HG03432 (cell line): ENCODE data around the gene ANGPTL8.
A peak's percentile ranks its signal among the peaks of the same experiment; 100 is the strongest.

Experiments
- ATAC-seq: cut with Tn5 transposase; IDR thresholded peaks from one replicate; pipeline ENCODE4 v1.9.1; 2021; ENCODE audit warnings: mild to moderate bottlenecking, moderate library complexity; ENCODE audit not compliant: unreplicated experiment

ANGPTL8 gene

GRCh38 chr19:11236324-11237301, 2.8 kb upstream of the ANGPTL8 start:
- ATAC-seq, result no peak

- no peak for ATAC-seq
These were observed 2.1 kb upstream of the ANGPTL8 start for GRCh38 chr19:11237321-11237720.

GRCh38 chr19:11238041-11238440, 1.4 kb upstream of the ANGPTL8 start:
- ATAC-seq, result no peak

- ATAC-seq, result no peak
These were observed 540 bp upstream of the ANGPTL8 start for GRCh38 chr19:11238781-11239376.

GRCh38 chr19:11240008-11240444, 607 bp downstream of the ANGPTL8 start:
- ATAC-seq, result no peak

- ATAC-seq, result no peak
These were observed 2.6 kb downstream of the ANGPTL8 start for GRCh38 chr19:11242025-11242424.

GRCh38 chr19:11242864-11243797, 3.7 kb downstream of the ANGPTL8 start:
- ATAC-seq, result peak; percentile 55

- ATAC-seq, result no peak
These were observed 4.4 kb downstream of the ANGPTL8 start for GRCh38 chr19:11243798-11244169.

GRCh38 chr19:11244846-11245589, 5.6 kb downstream of the ANGPTL8 start:
- no peak for ATAC-seq

GRCh38 chr19:11246941-11247340, 7.5 kb downstream of the ANGPTL8 start:
- ATAC-seq, result no peak

GRCh38 chr19:11247391-11247790, 8.0 kb downstream of the ANGPTL8 start:
- no peak for ATAC-seq

GRCh38 chr19:11247934-11248333, 8.5 kb downstream of the ANGPTL8 start:
- no peak for ATAC-seq

- no peak for ATAC-seq
These were observed 9.4 kb downstream of the ANGPTL8 start for GRCh38 chr19:11248852-11249251.

GRCh38 chr19:11251217-11251616, 11.8 kb downstream of the ANGPTL8 start:
- no peak for ATAC-seq

GRCh38 chr19:11251650-11252314, 12.4 kb downstream of the ANGPTL8 start:
- no peak for ATAC-seq

- no peak for ATAC-seq
These were observed 13.4 kb downstream of the ANGPTL8 start for GRCh38 chr19:11252665-11253355.

GRCh38 chr19:11254666-11255065, 15.2 kb downstream of the ANGPTL8 start:
- ATAC-seq, result no peak

GRCh38 chr19:11256189-11256588, 16.8 kb downstream of the ANGPTL8 start:
- ATAC-seq, result no peak

GRCh38 chr19:11257846-11258380, 18.5 kb downstream of the ANGPTL8 start:
- ATAC-seq, result no peak
